GM12878 (cell line): ENCODE data around the gene RASAL2. TPM values are rescaled to one million over a fixed set of nuclear protein-coding genes. Genes with fewer than 3 reads are reported as not detected.

Experiments used
- IKZF1 ChIP-seq: fragments of 450-650 bp; conservative IDR thresholded peaks from 2 replicates; pipeline ENCODE4 v1.6.1; 2017; ENCODE audit warnings: antibody characterized with exemption, mild to moderate bottlenecking
- MYC ChIP-seq: IDR thresholded peaks from 2 replicates; pipeline ENCODE4 v1.6.1; 2011; ENCODE audit warnings: mild to moderate bottlenecking, low read length, moderate library complexity, inconsistent platforms; ENCODE audit not compliant: insufficient read depth, insufficient replicate concordance, insufficient read length, severe bottlenecking
- RBBP5 ChIP-seq: fragments of 200-600 bp; sonication (generic); conservative IDR thresholded peaks from 2 replicates; pipeline ENCODE4 v1.6.1; 2016
- USF1 ChIP-seq: IDR thresholded peaks from 2 replicates; pipeline ENCODE4 v1.6.1; 2011; ENCODE audit warnings: borderline replicate concordance, low read depth, mild to moderate bottlenecking, moderate library complexity, mixed read lengths, low read length; ENCODE audit not compliant: insufficient read depth; ENCODE audit errors: extremely low read length
- WRNIP1 ChIP-seq: IDR thresholded peaks from 2 replicates; pipeline ENCODE4 v1.6.1; 2011; ENCODE audit warnings: low read depth, low read length, improper control_type of control experiment, borderline replicate concordance
- YBX1 ChIP-seq: fragments of 450-650 bp; IDR thresholded peaks from 2 replicates; pipeline ENCODE4 v1.6.1; 2016; ENCODE audit warnings: antibody characterized with exemption
- ZBED1 ChIP-seq: IDR thresholded peaks from 2 replicates; pipeline ENCODE4 v1.6.1; 2016; ENCODE audit warnings: borderline replicate concordance
- ZNF384 ChIP-seq: IDR thresholded peaks from 2 replicates; pipeline ENCODE4 v1.6.1; 2012; ENCODE audit warnings: low read depth, mild to moderate bottlenecking, low read length, improper control_type of control experiment, borderline replicate concordance
- ZNF687 ChIP-seq: fragments of 450-650 bp; IDR thresholded peaks from 2 replicates; pipeline ENCODE4 v1.6.1; 2017; ENCODE audit warnings: mild to moderate bottlenecking, moderate library complexity
- polyA plus RNA-seq, 11 experiments: library from polyadenylated mRNA; depleted of rRNA in 4 of 11; unstranded in 6 of 11; stranded (reverse) in 5 of 11; fragments of >200 nt; fragmentation: Nextera tagmentation in 4 of 11; fragmentation: Illumina TruSeq in 1 of 11; extraction: Ambion mirVana in 4 of 11; extraction: Trizol in 1 of 11; gene quantifications; 1 replicate in 1 of 11; 2 replicates in 10 of 11; pipeline versions ENCODE4 v1.2.1 to v1.2.3, GENCODE V29; 2011 to 2016; ENCODE audit warnings: inconsistent platforms in 2 of 11, missing spikeins in 2 of 11, low read depth in 1 of 11
- total RNA-seq, 4 experiments: library from RNA; depleted of rRNA in 3 of 4; stranded (reverse); fragments of >200 nt in 3 of 4; fragmentation: Illumina TruSeq in 1 of 4; extraction: Trizol in 1 of 4; gene quantifications; 2 replicates each; pipeline versions ENCODE4 v1.2.1 to v1.2.3, GENCODE V29; 2013 to 2021
- TF ChIP-seq, protein P1 (sequence below): fragments of 450-650 bp; IDR thresholded peaks from 2 replicates; pipeline ENCODE4 v1.6.1; 2017; ENCODE audit warnings: borderline replicate concordance
- TF ChIP-seq, protein P2 (sequence below): IDR thresholded peaks from 2 replicates; pipeline ENCODE4 v1.6.1; 2012; ENCODE audit warnings: low read depth, low read length, improper control_type of control experiment

Gene RASAL2
- total and polyA plus RNA-seq, 10 of the 15 experiments (the other 5 are each of a cell fraction or from before 2014, with no cell fraction given) = 0.02 to 6.9 (median 0.17) TPM; not detected in 1

DNA sequence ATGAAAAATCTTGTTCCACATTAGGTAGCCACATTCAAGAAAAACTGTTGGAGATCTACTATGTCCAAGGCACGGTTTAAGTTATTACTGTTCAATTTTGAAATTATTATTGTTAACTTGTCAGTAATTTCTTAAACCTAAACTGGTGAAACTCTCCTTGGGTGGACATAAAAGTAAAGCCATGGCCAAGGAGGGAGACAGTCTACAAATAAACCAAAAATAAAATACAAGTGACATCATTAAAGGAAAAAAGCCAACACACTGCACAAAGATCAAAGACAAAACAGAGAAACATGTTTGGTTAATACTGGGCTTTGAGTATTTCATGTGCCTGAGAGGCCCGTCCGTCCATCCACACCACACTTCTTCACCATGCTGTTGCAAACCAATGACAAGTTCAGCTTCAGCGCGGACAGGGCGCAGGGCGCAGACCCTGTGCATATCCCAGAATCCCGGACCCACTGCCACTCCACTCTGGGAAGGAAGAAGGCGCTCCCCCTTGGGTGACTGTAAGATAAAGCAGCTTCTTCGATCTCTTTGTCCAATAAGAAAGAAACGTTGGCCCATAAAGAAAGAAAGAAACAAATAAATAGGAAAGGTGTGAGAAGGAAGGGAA, 918 bp upstream of the RASAL2 start (continued):
- TF ChIP-seq ZNF687 = no peak
- TF ChIP-seq RBBP5 = no peak
- no peak for TF ChIP-seq ZBED1
- TF ChIP-seq WRNIP1 = no peak
- TF ChIP-seq IKZF1 = no peak
- TF ChIP-seq MYC = no peak
- TF ChIP-seq USF1 = no peak
- TF ChIP-seq ZNF384 = no peak
- TF ChIP-seq, protein P1, sequence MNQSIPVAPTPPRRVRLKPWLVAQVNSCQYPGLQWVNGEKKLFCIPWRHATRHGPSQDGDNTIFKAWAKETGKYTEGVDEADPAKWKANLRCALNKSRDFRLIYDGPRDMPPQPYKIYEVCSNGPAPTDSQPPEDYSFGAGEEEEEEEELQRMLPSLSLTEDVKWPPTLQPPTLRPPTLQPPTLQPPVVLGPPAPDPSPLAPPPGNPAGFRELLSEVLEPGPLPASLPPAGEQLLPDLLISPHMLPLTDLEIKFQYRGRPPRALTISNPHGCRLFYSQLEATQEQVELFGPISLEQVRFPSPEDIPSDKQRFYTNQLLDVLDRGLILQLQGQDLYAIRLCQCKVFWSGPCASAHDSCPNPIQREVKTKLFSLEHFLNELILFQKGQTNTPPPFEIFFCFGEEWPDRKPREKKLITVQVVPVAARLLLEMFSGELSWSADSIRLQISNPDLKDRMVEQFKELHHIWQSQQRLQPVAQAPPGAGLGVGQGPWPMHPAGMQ = no peak
- no peak for TF ChIP-seq YBX1
- TF ChIP-seq, protein P2, sequence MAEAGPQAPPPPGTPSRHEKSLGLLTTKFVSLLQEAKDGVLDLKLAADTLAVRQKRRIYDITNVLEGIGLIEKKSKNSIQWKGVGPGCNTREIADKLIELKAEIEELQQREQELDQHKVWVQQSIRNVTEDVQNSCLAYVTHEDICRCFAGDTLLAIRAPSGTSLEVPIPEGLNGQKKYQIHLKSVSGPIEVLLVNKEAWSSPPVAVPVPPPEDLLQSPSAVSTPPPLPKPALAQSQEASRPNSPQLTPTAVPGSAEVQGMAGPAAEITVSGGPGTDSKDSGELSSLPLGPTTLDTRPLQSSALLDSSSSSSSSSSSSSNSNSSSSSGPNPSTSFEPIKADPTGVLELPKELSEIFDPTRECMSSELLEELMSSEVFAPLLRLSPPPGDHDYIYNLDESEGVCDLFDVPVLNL = no peak
- TF ChIP-seq, all 136 proteins: peak for 0
